Measurements from ENCODE around the gene TES. TPM values are rescaled to one million over a fixed set of nuclear protein-coding genes. Genes with fewer than 3 reads are reported as not detected.

TES gene
- total and polyA plus RNA-seq, 2 of the 13 experiments (the other 11 are each of a cell fraction or from before 2014, with no cell fraction given), result 21.6 to 23.0 TPM

GRCh38 chr7:116210345-116211005 lies at the start of gene TES (continued):
- TF ChIP-seq PHF8 (CRISPR knock-in tag; IDR thresholded peaks at IDR 0.05) (peak; percentile 41), ZBTB26 (CRISPR knock-in tag; IDR thresholded peaks at IDR 0.05; ENCODE audit: borderline replicate concordance) (no peak), ZNF280D (CRISPR knock-in tag; IDR thresholded peaks at IDR 0.05) (no peak), AGO2 (optimal IDR thresholded peaks at IDR 0.05; ENCODE audit: low read depth, low read length) (no peak), NFATC3 (CRISPR knock-in tag; IDR thresholded peaks at IDR 0.05) (no peak), RFX5 (IDR thresholded peaks at IDR 0.05; ENCODE audit: low read depth, low read length) (peak; percentile 23; the same call in 1 of the 2 replicates), ZBTB2 (CRISPR knock-in tag; IDR thresholded peaks at IDR 0.05; ENCODE audit: low read depth) (no peak), SRSF9 (IDR thresholded peaks at IDR 0.05; ENCODE audit: borderline replicate concordance, insufficient read depth, low read depth, low read length, poor library complexity, severe bottlenecking) (no peak), MEF2D (CRISPR knock-in tag; IDR thresholded peaks at IDR 0.05) (no peak), ZNF143 (CRISPR knock-in tag; IDR thresholded peaks at IDR 0.05) (no peak), ARID4A (CRISPR knock-in tag; IDR thresholded peaks at IDR 0.05; ENCODE audit: borderline replicate concordance) (peak; percentile 6; the same call in 1 of the 2 replicates), PRDM10 (CRISPR knock-in tag; IDR thresholded peaks at IDR 0.05; ENCODE audit: low read depth) (no peak), NFIC (IDR thresholded peaks at IDR 0.05; ENCODE audit: low read length) (no peak)

Data from HepG2 (cell line).